ENCODE results near the gene RAD51B. TPM values are rescaled to one million over a fixed set of nuclear protein-coding genes. Genes with fewer than 3 reads are reported as not detected.

RAD51B gene
- total RNA-seq, 1 experiment from 2014 or later, result 16.7 TPM

DNA sequence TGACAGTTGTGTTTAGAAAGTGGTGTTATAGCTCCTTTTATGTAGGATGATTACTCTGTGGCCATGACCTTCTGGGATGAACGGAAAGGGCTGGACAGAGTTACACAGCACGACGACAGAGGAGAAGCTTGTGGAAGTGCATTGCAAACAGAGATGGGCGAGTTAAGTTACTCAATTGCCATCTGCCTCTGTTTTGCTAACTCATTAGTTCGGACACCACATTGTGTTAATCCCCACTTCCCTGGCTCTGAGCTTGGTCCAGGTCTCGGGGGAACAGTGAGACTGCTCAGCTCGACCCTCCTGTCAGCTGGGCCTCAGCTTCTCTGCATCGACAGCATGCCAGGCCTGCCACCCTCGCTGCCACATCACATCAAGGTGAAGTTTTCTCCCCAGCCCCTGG lies 565.3 kb downstream of the RAD51B start:
- peak overlapping the region in 1 of 3 experiments; percentile 23; a peak in 1 of 7 replicates for H3K27ac Mint-ChIP-seq
- Histone ChIP-seq H3K27me3 (ENCODE audit: insufficient read depth, low read length) (no peaks in the 10 kb centered on the region), H2AFZ (ENCODE audit: low read length) (no peak overlapping the region), H3K9ac (ENCODE audit: extremely low read depth, insufficient read length, low read length) (no peak overlapping the region), H4K20me1 (ENCODE audit: control insufficient read depth, insufficient read depth, insufficient read length) (no peaks in the 10 kb centered on the region), H3K14ac (ENCODE audit: insufficient read depth, low read length) (no peak overlapping the region), H4K5ac (ENCODE audit: insufficient read length, low read depth, low read length) (no peak overlapping the region), H3K56ac (ENCODE audit: insufficient read length, low read depth, low read length) (no peak overlapping the region), H3T11ph (ENCODE audit: low read length) (no peak overlapping the region), H3K79me2 (ENCODE audit: insufficient read depth, low read length) (no peaks in the 10 kb centered on the region), H4K91ac (ENCODE audit: insufficient read length, low read depth, low read length) (no peak overlapping the region), H3K27ac (ENCODE audit: insufficient read length, low read depth, low read length) (no peak overlapping the region), H2BK20ac (ENCODE audit: low read depth, low read length, poor library complexity, severe bottlenecking) (no peak overlapping the region), H3K23ac (ENCODE audit: insufficient read length, low read depth, low read length) (no peak overlapping the region), H4K8ac (replicated peaks; ENCODE audit: insufficient read length, low read depth, low read length) (no peak overlapping the region), H2BK5ac (ENCODE audit: insufficient read length, low read length) (no peak overlapping the region), H2AK5ac (ENCODE audit: insufficient read length, low read length) (no peak overlapping the region), H3K23me2 (ENCODE audit: insufficient read length, low read depth, low read length, poor library complexity, severe bottlenecking) (no peaks in the 10 kb centered on the region), H3K4me1 (ENCODE audit: insufficient read depth, low read length) (peaks cover 4% of the 10 kb centered on the region; the same call in 1 of the 2 replicates), H3K18ac (ENCODE audit: insufficient read length, low read depth, low read length) (no peak overlapping the region), H3K9me3 (ENCODE audit: control insufficient read depth, low read depth, low read length) (no peaks in the 10 kb centered on the region), H2BK12ac (ENCODE audit: insufficient read length, low read depth, low read length) (no peak overlapping the region), H3K4me2 (ENCODE audit: insufficient read depth, insufficient read length, low read length) (no peak overlapping the region), H3K4ac (ENCODE audit: low read depth, low read length) (no peak overlapping the region), H2BK15ac (ENCODE audit: low read depth, low read length) (no peak overlapping the region), H3K79me1 (ENCODE audit: insufficient read depth, low read depth, low read length, poor library complexity, severe bottlenecking) (no peaks in the 10 kb centered on the region), H2BK120ac (ENCODE audit: low read depth, low read length, poor library complexity, severe bottlenecking) (no peak overlapping the region)
- WGBS (ENCODE audit: extremely low coverage, insufficient read length, low lambda C conversion rate), result no CpG with 5 or more reads among the region's 9 CpGs
- H3K4me3 Mint-ChIP-seq, result no peak overlapping the region
- DNase-seq, result no peak
- H3K27me3 Mint-ChIP-seq (ENCODE audit: low read depth), result no peaks in the 10 kb centered on the region
- TF ChIP-seq, protein P1, sequence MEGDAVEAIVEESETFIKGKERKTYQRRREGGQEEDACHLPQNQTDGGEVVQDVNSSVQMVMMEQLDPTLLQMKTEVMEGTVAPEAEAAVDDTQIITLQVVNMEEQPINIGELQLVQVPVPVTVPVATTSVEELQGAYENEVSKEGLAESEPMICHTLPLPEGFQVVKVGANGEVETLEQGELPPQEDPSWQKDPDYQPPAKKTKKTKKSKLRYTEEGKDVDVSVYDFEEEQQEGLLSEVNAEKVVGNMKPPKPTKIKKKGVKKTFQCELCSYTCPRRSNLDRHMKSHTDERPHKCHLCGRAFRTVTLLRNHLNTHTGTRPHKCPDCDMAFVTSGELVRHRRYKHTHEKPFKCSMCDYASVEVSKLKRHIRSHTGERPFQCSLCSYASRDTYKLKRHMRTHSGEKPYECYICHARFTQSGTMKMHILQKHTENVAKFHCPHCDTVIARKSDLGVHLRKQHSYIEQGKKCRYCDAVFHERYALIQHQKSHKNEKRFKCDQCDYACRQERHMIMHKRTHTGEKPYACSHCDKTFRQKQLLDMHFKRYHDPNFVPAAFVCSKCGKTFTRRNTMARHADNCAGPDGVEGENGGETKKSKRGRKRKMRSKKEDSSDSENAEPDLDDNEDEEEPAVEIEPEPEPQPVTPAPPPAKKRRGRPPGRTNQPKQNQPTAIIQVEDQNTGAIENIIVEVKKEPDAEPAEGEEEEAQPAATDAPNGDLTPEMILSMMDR (conservative IDR thresholded peaks at IDR 0.05), result no peak
- no peaks in the 10 kb centered on the region for H3K9me3 Mint-ChIP-seq
- no peaks in the 10 kb centered on the region for H3K36me3 Mint-ChIP-seq (ENCODE audit: insufficient read depth in 1 of 3, low read depth in 3 of 3)
- H3K4me1 Mint-ChIP-seq, result peaks cover 9 to 10% of the 10 kb centered on the region in 2 experiments
